ENCODE results near the gene SLC36A3. TPM values are rescaled to one million over a fixed set of nuclear protein-coding genes. Genes with fewer than 3 reads are reported as not detected.

Gene SLC36A3
- total and polyA plus RNA-seq, 2 of the 4 experiments (the other 2 are of a cell fraction) = not detected

GRCh38 chr5:151345187-151345807, 41.7 kb upstream of the SLC36A3 start:
- no peak overlapping the region for H3K4me2 ChIP-seq (ENCODE audit: low read depth, low read length)
- no peak for DNase-seq

More at GRCh38 chr5:151345187-151345807, 41.7 kb upstream of the SLC36A3 start:
- H3K4ac ChIP-seq (ENCODE audit: low read depth, low read length) = no peak overlapping the region
- no peaks in the 10 kb centered on the region for H3K4me1 ChIP-seq (ENCODE audit: control insufficient read depth, insufficient read depth, low read length)
- H3K27me3 ChIP-seq (ENCODE audit: control insufficient read depth, insufficient read depth, low read length) = peaks cover 5% of the 10 kb centered on the region
- in situ Hi-C loops (cut with MboI; ENCODE audit: low sequenced_read_pairs) = no loop called here
- H4K20me1 ChIP-seq (ENCODE audit: insufficient read depth, low read length) = no peaks in the 10 kb centered on the region
- ATAC-seq (ENCODE audit: low read depth) = no peak
- no peak overlapping the region for H2BK15ac ChIP-seq (ENCODE audit: low read depth, low read length)
- no peak overlapping the region for H4K5ac ChIP-seq (ENCODE audit: low read depth, low read length)
- no peaks in the 10 kb centered on the region for H3K36me3 ChIP-seq (ENCODE audit: control insufficient read depth, insufficient read depth, low read length)
- no peak overlapping the region for H2BK5ac ChIP-seq (ENCODE audit: low read depth, low read length, poor library complexity, severe bottlenecking)
- H2BK20ac ChIP-seq (ENCODE audit: low read depth, low read length) = no peak overlapping the region
- H4K91ac ChIP-seq (ENCODE audit: insufficient read depth, low read depth, low read length) = no peak overlapping the region
- POLR2A ChIA-PET (ENCODE audit: unreplicated experiment) = no interaction called here
- H2AK5ac ChIP-seq (ENCODE audit: low read depth, low read length) = no peak overlapping the region
- H3K4me3 ChIP-seq (ENCODE audit: insufficient read depth, low read depth, low read length) = no peak overlapping the region
- no peak overlapping the region for H2BK120ac ChIP-seq (ENCODE audit: low read depth, low read length)
- no peak overlapping the region for H3K18ac ChIP-seq (ENCODE audit: low read depth, low read length)
- no peak overlapping the region for H4K8ac ChIP-seq (ENCODE audit: low read depth in 2 of 2, low read length in 2 of 2)
- H3K14ac ChIP-seq (replicated peaks; ENCODE audit: low read depth, low read length) = no peak overlapping the region
- no peak overlapping the region for H3K9ac ChIP-seq (ENCODE audit: low read depth, low read length)
- intact Hi-C loops (cut with micrococcal nuclease) = no loop called here
- BruUV-seq (replicated peaks) = no TSS peak
- no peaks in the 10 kb centered on the region for H3K9me3 ChIP-seq (ENCODE audit: control insufficient read depth, insufficient read depth, low read length)
- CTCF ChIA-PET = no interaction called here
- no peak overlapping the region for H2AK9ac ChIP-seq (replicated peaks; ENCODE audit: low read depth, low read length, poor library complexity)
- H3K79me1 ChIP-seq (ENCODE audit: low read depth in 1 of 2, low read length in 2 of 2) = no peaks in the 10 kb centered on the region
- no peak overlapping the region for H2AFZ ChIP-seq (replicated peaks; ENCODE audit: low read length, poor library complexity)
- TF ChIP-seq SMC3 (IDR thresholded peaks at IDR 0.05; ENCODE audit: low read depth, low read length) (no peak), NFE2L2 (IDR thresholded peaks at IDR 0.05; ENCODE audit: low read depth, low read length) (no peak), CEBPB (IDR thresholded peaks at IDR 0.05; ENCODE audit: low read depth, low read length) (no peak), RFX5 (IDR thresholded peaks at IDR 0.05; ENCODE audit: low read depth, low read length) (no peak), BHLHE40 (IDR thresholded peaks at IDR 0.05; ENCODE audit: low read depth, low read length) (no peak), RCOR1 (IDR thresholded peaks at IDR 0.05; ENCODE audit: insufficient replicate concordance, low read length) (no peak), MAZ (IDR thresholded peaks at IDR 0.05; ENCODE audit: borderline replicate concordance, low read depth, low read length) (no peak), POLR2A (IDR thresholded peaks at IDR 0.05; ENCODE audit: low read depth, low read length) (no peak), RAD21 (IDR thresholded peaks at IDR 0.05; ENCODE audit: low read length) (no peak)
- dilution Hi-C loops (cut with HindIII; ENCODE audit: low sequenced_read_pairs, unreplicated experiment) = no loop called here
- H3K9me1 ChIP-seq (ENCODE audit: insufficient read depth, low read length) = no peaks in the 10 kb centered on the region
- no peak overlapping the region for H3K23ac ChIP-seq (ENCODE audit: low read depth, low read length)
- whole genome bisulfite sequencing, 2 experiments (ENCODE audit: extremely low coverage in 2 of 2, insufficient read length in 1 of 2) = no CpG with 5 or more reads among the region's 11 CpGs
- H3K56ac ChIP-seq (ENCODE audit: extremely low read depth, insufficient read depth, low read length) = no peak overlapping the region
- H3K27ac ChIP-seq (ENCODE audit: insufficient read depth, low read length) = no peak overlapping the region

Measured in IMR-90 (cell line).